Left ventricle myocardium inferior (tissue), 1 donor: ENCODE results near the gene RARS2. TPM values are rescaled to one million over a fixed set of nuclear protein-coding genes. Genes with fewer than 3 reads are reported as not detected.

Experiments used
- DNase-seq: peaks from one replicate; pipeline ENCODE4 v3.0.0-alpha.2; 2020
- H3K27ac ChIP-seq: fragments of 200-600 bp; replicated peaks from 2 replicates; pipeline ENCODE4 v1.8.0; 2021
- H3K27me3 ChIP-seq: fragments of 200-600 bp; 2 replicates; pipeline ENCODE4 v1.8.0; 2021; ENCODE audit warnings: low read depth
- H3K36me3 ChIP-seq: fragments of 200-600 bp; 2 replicates; pipeline ENCODE4 v1.8.0; 2021
- H3K4me1 ChIP-seq: fragments of 200-600 bp; 2 replicates; pipeline ENCODE4 v1.8.0; 2021
- H3K4me3 ChIP-seq: fragments of 200-600 bp; 2 replicates; pipeline ENCODE4 v1.8.0; 2021; ENCODE audit warnings: mild to moderate bottlenecking, moderate library complexity
- H3K9me3 ChIP-seq: fragments of 200-600 bp; replicated peaks from 2 replicates; pipeline ENCODE4 v1.8.0; 2021
- intact Hi-C: fragments of 100-400 bp; cut with micrococcal nuclease; formaldehyde crosslinking; loops from one replicate; pipeline ENCODE4 v1.11.0; 2022
- total RNA-seq: library from RNA; stranded (reverse); fragmentation: NEBNext Ultra II Directional; extraction: Animal tissue kit (Norgen Biotek cat#: 25700); gene quantifications from one replicate; pipeline ENCODE4 v1.2.1, GENCODE V29; 2021
- TF ChIP-seq, protein P1 (sequence below): fragments of 200-600 bp; IDR thresholded peaks from 2 replicates; pipeline ENCODE4 v1.8.0; 2021; ENCODE audit warnings: antibody characterized with exemption, mild to moderate bottlenecking, borderline replicate concordance
- donor health status: DM: no; HTN: yes; CAD: no; lungs with severe emphysema.

RARS2 gene
- total RNA-seq, 1 donor from 2014 or later, result 19.5 TPM

DNA sequence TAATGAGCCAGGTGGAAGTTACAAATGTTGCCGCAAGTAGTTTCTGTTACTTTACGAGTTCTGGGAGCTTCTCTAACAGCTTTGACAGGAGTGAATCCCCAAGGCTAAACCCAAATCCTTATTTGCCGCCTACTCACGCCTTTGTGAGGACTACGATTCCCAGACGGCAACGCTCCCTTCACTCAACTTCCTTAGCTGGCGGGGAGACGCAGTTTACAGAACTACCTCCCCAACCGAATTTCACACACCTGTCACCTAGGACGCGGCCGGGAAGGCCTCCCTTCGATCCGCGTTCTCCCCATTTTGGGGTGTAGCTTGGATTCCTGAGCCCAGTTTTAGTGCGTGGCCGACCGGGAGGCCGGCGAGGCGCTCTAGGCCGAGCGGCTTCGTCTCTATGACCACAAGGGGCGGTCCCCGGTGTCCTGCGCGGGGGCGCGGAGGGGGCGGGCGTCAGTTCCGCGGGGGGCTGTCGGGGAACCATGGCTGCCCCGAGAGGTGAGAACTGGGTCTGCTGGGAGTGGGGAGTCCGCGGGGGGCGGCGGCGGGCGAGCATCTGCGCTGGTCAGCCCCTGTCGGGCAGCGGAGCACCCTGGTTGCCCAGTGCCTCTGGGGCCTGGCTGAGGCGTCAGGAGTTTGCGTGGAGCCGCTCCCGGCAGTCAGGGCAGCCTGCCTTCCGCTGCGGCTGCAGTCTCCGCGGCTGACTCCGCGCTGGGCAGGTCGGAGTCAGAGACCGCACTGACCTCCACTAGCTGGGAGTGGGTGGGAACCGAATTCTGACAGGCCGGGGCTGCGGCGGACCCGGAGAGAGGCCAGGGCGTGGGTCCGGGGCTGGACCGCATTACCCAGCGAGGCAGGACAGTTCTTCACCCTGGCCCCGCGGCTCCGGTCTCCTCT is 117.0 kb downstream of the RARS2 start, which contains the start of gene SLC35A1:
TSS of gene SLC35A1 (plus strand) at position 450 of the 894 bp plus-strand sequence. CDS start at position 480, 30 bp downstream.
- TF ChIP-seq, protein P1, sequence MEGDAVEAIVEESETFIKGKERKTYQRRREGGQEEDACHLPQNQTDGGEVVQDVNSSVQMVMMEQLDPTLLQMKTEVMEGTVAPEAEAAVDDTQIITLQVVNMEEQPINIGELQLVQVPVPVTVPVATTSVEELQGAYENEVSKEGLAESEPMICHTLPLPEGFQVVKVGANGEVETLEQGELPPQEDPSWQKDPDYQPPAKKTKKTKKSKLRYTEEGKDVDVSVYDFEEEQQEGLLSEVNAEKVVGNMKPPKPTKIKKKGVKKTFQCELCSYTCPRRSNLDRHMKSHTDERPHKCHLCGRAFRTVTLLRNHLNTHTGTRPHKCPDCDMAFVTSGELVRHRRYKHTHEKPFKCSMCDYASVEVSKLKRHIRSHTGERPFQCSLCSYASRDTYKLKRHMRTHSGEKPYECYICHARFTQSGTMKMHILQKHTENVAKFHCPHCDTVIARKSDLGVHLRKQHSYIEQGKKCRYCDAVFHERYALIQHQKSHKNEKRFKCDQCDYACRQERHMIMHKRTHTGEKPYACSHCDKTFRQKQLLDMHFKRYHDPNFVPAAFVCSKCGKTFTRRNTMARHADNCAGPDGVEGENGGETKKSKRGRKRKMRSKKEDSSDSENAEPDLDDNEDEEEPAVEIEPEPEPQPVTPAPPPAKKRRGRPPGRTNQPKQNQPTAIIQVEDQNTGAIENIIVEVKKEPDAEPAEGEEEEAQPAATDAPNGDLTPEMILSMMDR, result peak; percentile 54
- H3K9me3 ChIP-seq, result no peaks in the 10 kb centered on the region
- intact Hi-C loops, result loop anchor here (10.0 kb wide), 1 partner anchor 252 kb away; no protein-coding TSS in a partner anchor
- peak within 1 kb of the TSS; percentile 93 for H3K4me3 ChIP-seq
- H3K36me3 ChIP-seq, result no peaks in the 10 kb centered on the region
- peaks cover 29% of the 10 kb centered on the region for H3K4me1 ChIP-seq
- peak within 1 kb of the TSS; percentile 97 for H3K27ac ChIP-seq
- peak; percentile 87 for DNase-seq
- no peaks in the 10 kb centered on the region for H3K27me3 ChIP-seq

DNA sequence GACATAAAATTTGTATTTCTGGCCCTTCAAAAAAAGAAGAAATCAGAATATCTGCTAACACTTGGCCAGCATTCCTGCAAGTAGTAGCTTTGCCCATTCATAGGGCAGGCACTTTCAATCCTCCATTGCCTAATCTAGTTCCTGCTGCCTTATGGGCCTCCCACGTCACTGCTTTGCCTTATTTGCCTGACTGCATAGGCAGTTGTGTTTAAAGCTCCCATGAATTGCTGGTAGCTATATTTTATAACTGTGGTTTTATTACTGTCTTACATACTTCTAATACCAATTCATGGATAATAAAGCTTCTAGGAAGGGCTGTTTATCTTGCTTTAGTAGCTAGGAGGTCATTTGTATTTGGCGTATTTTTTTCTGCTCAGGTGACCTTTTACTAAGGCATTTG is 124.7 kb downstream of the RARS2 start:
- Histone ChIP-seq H3K4me3 (no peak overlapping the region), H3K27ac (no peak overlapping the region), H3K4me1 (no peaks in the 10 kb centered on the region), H3K36me3 (no peaks in the 10 kb centered on the region), H3K27me3 (no peaks in the 10 kb centered on the region), H3K9me3 (peaks cover 9% of the 10 kb centered on the region)
- DNase-seq, result no peak
- TF ChIP-seq, protein P1, result no peak
- intact Hi-C loops, result no loop called here

Other genes starting within 250 kb of the RARS2 start
- 1.6 TPM for gene C6orf163, start 245.2 kb downstream of the RARS2 start, total RNA-seq
- gene CFAP206, start 182.0 kb downstream of the RARS2 start, total RNA-seq, result 0.11 TPM
- gene SLC35A1, start 117.0 kb downstream of the RARS2 start, total RNA-seq, result 11.6 TPM
- 20.5 TPM for gene ORC3, start 148 bp upstream of the RARS2 start, total RNA-seq
- gene AKIRIN2, start 112.2 kb upstream of the RARS2 start, total RNA-seq, result 42.3 TPM